Measurements from ENCODE around the gene API5. TPM values are rescaled to one million over a fixed set of nuclear protein-coding genes. Genes with fewer than 3 reads are reported as not detected.
A peak's percentile ranks its signal among the peaks of the same experiment; 100 is the strongest.

API5 gene
- total and polyA plus RNA-seq, 2 donors from 2014 or later, result 48.5 to 89.0 TPM

DNA sequence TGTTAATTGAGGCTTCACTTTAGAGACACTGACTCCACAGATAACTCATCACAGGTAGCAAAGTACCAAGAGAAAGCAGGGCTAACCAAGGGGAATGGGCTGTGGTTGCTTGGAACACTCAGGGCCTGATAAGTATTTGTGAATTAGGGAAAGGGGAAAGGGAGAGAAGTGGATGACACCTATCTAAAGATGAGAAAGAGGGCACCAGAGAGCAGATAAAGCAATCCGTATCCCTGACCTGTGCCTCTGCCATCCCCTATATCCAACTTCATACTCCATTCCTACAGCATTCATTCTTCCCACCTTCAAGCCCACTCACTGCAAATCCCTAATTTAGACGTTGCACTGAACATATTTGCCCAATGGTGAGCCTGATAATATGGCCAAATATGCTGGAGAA lies 43.0 kb upstream of the API5 start:
- no peaks in the 10 kb centered on the region for H3K9me3 ChIP-seq (ENCODE audit: control insufficient read depth in 2 of 3, insufficient read depth in 1 of 3, low read length in 3 of 3)
- H3K27me3 ChIP-seq (ENCODE audit: control insufficient read depth, insufficient read depth, low read length), result no peaks in the 10 kb centered on the region
- no peak overlapping the region for H3K27ac ChIP-seq (ENCODE audit: low read depth in 2 of 2, low read length in 2 of 2)
- no peaks in the 10 kb centered on the region for H3K36me3 ChIP-seq (ENCODE audit: control insufficient read depth in 2 of 3, insufficient read depth in 3 of 3, low read length in 3 of 3)
- TF ChIP-seq, protein P1, sequence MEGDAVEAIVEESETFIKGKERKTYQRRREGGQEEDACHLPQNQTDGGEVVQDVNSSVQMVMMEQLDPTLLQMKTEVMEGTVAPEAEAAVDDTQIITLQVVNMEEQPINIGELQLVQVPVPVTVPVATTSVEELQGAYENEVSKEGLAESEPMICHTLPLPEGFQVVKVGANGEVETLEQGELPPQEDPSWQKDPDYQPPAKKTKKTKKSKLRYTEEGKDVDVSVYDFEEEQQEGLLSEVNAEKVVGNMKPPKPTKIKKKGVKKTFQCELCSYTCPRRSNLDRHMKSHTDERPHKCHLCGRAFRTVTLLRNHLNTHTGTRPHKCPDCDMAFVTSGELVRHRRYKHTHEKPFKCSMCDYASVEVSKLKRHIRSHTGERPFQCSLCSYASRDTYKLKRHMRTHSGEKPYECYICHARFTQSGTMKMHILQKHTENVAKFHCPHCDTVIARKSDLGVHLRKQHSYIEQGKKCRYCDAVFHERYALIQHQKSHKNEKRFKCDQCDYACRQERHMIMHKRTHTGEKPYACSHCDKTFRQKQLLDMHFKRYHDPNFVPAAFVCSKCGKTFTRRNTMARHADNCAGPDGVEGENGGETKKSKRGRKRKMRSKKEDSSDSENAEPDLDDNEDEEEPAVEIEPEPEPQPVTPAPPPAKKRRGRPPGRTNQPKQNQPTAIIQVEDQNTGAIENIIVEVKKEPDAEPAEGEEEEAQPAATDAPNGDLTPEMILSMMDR (IDR thresholded peaks at IDR 0.05; ENCODE audit: borderline replicate concordance, extremely low read depth, insufficient read depth), result no peak
- intact Hi-C loops (cut with DNase I), result no loop called here
- FAIRE-seq (no peak), DNase-seq (no peak)
- no peak overlapping the region for H3K4me3 ChIP-seq (ENCODE audit: low read length in 3 of 3)
- H3K9ac ChIP-seq (ENCODE audit: low read length in 3 of 3), result no peak overlapping the region
- no peaks in the 10 kb centered on the region for H3K4me1 ChIP-seq (ENCODE audit: control insufficient read depth in 2 of 3, insufficient read depth in 2 of 3, low read depth in 1 of 3, low read length in 3 of 3)

DNA sequence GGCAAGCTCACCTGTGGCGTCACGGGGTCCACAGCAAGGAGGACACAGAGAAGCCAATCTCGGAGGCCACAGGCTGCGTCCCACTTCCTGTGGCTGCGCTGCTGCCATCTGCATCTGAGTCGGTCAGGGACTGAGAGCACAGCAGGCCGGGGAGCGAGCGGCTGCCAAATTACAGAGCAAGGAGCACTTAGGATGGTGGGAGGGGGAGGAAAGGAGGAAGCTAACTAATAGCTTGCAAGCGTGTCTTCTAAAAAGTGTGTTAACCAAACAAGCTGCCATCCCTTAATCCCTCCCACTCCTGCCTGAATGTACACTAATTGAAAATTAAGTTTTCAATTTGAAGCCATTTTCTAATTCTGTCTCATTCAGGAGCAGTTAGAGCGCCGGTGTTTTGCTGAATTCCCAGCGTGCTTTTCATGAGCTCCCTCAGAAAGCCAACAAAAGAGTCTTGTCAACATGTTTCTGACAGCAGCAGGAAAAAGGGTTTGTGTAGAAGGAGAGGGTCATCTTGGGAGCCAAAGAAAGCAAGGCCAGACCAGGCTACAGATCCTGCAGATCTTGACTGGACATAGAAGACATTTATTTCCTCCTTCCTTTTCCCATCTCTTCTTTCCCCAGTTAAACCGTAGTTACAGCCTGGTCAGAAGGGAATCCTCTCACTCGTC lies 42.4 kb upstream of the API5 start:
- no peaks in the 10 kb centered on the region for H3K36me3 ChIP-seq (ENCODE audit: control insufficient read depth in 2 of 3, insufficient read depth in 3 of 3, low read length in 3 of 3)
- H3K4me3 ChIP-seq (ENCODE audit: low read length in 3 of 3), result no peak overlapping the region
- DNase-seq (peak in 4 of 5 donors; percentile 30 to 86 (median 63)), FAIRE-seq (no peak)
- H3K4me1 ChIP-seq (ENCODE audit: control insufficient read depth in 2 of 3, insufficient read depth in 2 of 3, low read depth in 1 of 3, low read length in 3 of 3), result no peaks in the 10 kb centered on the region
- H3K27me3 ChIP-seq (ENCODE audit: control insufficient read depth, insufficient read depth, low read length), result no peaks in the 10 kb centered on the region
- no peak overlapping the region for H3K9ac ChIP-seq (ENCODE audit: low read length in 3 of 3)
- intact Hi-C loops (cut with DNase I), result no loop called here
- no peak overlapping the region for H3K27ac ChIP-seq (ENCODE audit: low read depth in 2 of 2, low read length in 2 of 2)
- TF ChIP-seq, protein P1 (IDR thresholded peaks at IDR 0.05; ENCODE audit: borderline replicate concordance, extremely low read depth, insufficient read depth), result no peak
- no peaks in the 10 kb centered on the region for H3K9me3 ChIP-seq (ENCODE audit: control insufficient read depth in 2 of 3, insufficient read depth in 1 of 3, low read length in 3 of 3)

DNA sequence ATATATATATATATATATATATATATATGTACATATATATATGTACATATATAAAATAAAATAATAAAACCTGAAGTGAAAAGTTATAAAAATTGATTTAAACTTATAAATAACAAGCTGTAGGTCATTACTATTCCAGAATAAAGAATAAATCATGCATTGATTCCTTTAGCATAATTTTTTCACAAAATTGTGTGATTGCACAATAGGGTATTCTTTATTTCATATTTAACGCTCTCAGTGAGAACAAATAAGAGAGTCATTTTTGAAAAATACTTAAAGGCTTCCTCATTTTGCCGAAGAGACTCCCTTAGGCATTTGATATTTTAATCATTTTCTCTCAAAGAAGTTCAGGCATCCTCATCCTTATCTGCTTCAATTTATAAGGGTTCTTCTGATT lies 41.3 kb upstream of the API5 start:
- FAIRE-seq (no peak), DNase-seq (no peak)
- TF ChIP-seq, protein P1 (IDR thresholded peaks at IDR 0.05; ENCODE audit: borderline replicate concordance, extremely low read depth, insufficient read depth), result no peak
- Histone ChIP-seq H3K27me3 (ENCODE audit: control insufficient read depth, insufficient read depth, low read length) (no peaks in the 10 kb centered on the region), H3K9me3 (ENCODE audit: control insufficient read depth in 2 of 3, insufficient read depth in 1 of 3, low read length in 3 of 3) (no peaks in the 10 kb centered on the region), H3K4me3 (ENCODE audit: low read length in 3 of 3) (no peak overlapping the region), H3K27ac (ENCODE audit: low read depth in 2 of 2, low read length in 2 of 2) (no peak overlapping the region), H3K9ac (ENCODE audit: low read length in 3 of 3) (no peak overlapping the region), H3K36me3 (ENCODE audit: control insufficient read depth in 2 of 3, insufficient read depth in 3 of 3, low read length in 3 of 3) (no peaks in the 10 kb centered on the region), H3K4me1 (ENCODE audit: control insufficient read depth in 2 of 3, insufficient read depth in 2 of 3, low read depth in 1 of 3, low read length in 3 of 3) (no peaks in the 10 kb centered on the region)
- intact Hi-C loops (cut with DNase I), result no loop called here

All from kidney (tissue), 14 donors.